ENCODE measurements around the gene HTR3B.

DNA sequence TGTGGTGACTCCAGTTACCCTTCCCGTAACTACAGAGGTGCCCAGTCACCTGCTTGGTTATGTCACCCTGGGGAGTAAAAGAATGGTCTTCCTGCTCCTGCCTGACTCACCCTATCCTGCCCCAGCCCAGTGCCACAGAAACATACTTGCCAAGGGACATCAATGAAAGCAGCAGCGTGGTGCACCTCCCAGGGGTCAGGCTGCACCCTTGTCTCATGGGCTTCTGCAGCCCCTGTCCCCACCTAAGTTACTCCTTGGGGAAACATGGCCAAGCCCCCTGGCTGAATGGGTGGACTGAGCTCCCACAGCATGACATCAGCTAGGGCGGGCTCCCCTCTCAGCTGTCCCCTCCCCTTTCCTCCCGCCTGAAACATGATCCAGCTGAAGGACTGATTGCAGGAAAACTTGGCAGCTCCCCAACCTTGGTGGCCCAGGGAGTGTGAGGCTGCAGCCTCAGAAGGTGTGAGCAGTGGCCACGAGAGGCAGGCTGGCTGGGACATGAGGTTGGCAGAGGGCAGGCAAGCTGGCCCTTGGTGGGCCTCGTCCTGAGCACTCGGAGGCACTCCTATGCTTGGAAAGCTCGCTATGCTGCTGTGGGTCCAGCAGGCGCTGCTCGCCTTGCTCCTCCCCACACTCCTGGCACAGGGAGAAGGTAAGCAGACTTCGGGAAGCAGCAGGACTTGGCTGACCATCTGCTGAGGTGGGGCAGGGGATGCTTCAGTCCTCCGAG lies 70.3 kb downstream of the HTR3B start, which contains the start of gene HTR3A:
- TF ChIP-seq POLR2A (IDR thresholded peaks at IDR 0.05; ENCODE audit: low read length) (no peak), GATA1 (IDR thresholded peaks at IDR 0.05; ENCODE audit: low read depth, low read length) (no peak)

Data from erythroblast (primary cell).